HG03469 (cell line): ENCODE results near the gene ZNF579.
"Not testable (repeated sequence)": the region's sequence is repeated elsewhere in the genome, so short reads cannot be mapped to it uniquely, and the experiment has no call there.

ENCODE experiments used
- ATAC-seq: cut with Tn5 transposase; IDR thresholded peaks from one replicate; pipeline ENCODE4 v1.9.1; 2021; ENCODE audit warnings: mild to moderate bottlenecking, moderate library complexity, moderate number of reproducible peaks; ENCODE audit not compliant: unreplicated experiment

ZNF579 gene

DNA sequence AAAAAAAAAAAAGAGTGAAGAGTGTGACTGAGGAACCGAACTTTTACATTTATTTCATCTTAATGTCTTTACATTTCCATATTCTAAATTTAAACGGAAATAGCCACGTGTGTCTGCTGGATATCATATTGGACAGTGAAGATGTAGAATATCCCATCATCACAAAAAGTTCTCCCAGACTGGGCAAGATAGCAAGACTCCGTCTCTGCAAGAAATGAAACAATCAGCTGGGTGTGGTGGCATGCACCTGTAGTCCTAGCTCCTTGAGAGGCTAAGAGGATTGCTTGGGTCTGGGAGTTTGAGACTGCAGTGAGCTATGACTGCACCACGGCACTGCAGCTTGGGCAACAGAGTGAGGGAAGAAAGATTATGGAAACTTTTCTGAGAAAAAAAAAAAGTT is 3.9 kb downstream of the ZNF579 start:
- ATAC-seq, result no peak

DNA sequence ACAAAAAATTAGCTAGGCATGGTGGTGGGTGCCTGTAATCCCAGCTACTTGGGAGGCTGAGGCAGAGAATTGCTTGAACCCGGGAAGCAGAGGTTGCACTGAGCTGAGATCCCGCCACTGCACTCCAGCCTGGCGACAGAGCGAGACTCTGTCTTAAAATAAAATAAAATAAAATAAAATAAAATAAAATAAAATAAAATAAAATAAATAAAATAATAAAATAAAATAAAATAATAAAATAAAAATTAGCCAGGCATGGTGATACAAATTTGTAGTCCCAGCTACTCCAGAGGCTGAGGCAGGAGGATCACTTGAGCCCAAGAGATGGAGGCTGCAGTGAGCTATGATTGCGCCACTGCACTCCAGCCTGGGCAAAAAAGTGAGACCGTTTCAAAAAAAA is 6.7 kb downstream of the ZNF579 start:
- ATAC-seq, result not testable (repeated sequence)

DNA sequence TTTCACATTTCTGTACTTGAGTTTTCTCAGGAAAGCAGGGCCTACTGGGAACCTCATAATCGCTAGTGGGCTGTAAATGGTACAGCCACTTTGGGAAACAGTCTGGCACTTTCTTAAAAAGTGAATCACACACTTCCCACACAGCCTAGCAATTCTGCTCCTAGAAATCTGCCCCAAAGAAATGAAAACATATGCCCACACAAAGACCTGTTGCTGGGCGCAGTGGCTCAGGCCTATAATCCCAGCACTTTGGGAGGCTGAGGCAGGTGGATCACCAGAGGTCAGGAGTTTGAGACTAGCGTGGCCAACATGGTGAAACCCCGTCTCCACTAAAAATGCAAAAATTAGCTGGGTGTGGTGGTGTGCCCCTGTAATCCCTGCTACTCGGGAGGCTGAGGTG is 11.2 kb downstream of the ZNF579 start:
- ATAC-seq, result not testable (repeated sequence)

DNA sequence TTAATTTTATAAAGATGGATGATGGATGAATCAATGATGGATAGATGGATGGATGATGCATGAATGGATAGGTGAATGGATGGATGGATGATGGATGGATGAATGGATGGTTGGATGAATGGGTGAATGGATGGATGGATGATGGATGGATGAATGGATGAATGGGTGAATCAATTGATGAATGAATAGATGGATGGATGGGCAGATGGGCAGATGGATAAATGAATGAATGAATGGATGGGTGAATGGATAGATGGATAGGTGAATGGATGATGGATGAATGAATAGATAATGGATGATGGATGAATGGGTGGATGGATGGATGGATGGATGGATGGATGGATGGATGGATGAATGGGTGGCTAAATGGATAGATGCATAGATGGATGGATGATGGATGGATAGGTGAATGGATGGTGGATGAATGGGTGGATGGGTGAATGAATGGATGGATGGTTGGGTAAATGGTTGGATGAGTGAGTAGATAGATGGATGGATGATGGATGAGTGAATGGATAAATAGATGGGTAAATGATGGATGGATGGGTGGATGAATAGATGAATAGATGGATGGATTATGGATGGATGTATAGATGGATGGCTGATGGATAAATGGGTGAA is 12.8 kb downstream of the ZNF579 start:
- no peak for ATAC-seq

DNA sequence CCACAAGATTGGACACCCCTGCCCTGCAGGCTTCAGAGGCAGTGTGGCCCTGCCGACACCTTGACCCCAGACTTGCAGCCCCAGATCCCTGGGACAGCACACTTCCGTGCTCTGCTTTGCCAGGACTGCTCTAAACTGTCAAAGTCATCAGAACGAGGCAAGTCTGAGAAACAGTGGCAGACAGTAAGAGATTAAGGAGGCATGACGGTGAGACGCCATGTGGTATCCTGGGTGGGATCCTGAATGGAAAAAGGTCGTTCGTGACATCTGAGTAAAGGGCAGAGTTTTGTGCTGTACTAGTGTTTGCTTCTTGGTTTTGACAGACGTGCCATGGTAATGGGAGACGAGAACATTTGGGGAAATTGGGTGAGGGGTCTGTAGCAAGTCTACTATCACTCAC is 13.8 kb downstream of the ZNF579 start:
- ATAC-seq, result no peak

DNA sequence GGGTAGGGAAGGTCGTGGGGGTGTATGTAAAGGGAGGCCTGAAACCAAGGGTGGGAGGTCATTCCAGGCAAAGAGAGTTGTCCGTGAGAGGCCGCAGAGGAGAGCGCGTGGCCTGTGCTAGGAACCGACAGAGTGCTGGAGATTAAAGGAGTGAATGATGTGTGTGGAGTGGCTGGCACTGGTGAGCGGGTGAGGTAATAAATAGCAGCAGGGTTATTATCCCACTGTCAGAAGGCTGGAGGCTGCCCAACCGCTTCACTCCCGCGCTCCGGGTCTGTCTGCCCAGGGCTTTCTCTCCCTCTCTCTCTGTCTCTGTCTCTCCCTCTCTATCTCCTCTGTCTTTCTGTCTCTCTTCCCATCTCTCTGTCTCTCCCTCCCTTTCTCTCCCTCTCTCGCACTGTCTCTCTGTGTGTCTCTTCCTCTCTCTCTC is 17.4 kb downstream of the ZNF579 start:
- ATAC-seq, result no peak

DNA sequence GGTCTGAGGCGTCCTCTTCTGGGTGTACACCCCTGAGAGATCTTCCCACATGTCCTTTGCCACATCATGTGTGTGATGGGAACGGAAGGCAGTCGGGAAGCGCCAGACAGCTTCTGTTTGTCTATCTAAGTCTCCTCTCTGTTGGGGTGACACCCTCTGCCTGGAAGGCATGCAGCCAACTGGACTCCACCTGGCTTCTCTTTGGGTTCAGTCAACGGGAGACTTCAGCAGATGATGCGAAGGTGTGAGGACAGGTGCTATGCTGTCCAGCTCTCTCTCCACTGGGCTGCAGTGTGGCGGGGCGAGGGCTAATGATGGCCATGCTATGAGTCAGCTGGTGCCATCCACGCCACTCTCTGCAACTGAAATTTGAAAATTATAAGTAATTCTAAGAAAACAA is 21.0 kb downstream of the ZNF579 start:
- no peak for ATAC-seq

DNA sequence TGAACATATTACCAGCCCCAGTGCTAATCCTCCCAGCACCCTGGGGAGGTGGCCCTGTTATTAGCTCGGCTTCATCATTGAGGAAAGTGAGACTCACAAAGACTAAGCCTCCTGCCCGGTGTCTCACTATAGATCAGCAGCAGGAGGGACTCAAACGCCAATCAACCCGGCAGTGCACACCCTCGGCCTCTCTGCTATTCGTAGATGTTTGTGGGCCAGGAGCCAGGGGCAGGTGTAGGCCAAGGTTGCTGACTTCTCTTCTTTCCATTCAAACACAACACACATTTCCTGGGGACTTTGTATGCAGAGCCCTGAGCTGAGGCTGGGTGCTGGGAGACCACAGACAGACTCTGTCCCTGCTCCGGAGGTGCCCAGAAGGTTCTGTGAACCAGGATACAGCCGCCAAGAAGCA is 25.9 kb downstream of the ZNF579 start:
- no peak for ATAC-seq

DNA sequence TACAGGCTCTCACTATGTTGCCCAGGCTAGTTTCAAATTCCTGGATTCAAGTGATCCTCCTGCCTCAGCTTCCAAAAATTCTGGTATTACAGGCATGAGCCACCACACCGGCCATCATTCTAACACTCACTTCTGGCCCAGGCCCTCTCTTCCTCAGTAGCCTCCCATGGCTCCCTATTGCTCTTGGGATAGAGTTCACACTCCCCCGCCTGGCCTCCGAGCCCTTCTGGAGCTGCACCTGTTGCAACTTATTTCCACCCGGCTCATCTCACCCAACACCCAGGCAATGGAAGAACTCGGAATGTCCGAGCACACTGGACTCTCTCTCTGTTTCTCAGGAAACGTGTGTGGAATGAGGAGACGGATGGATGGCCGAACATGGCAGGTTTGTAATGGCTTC is 26.3 kb downstream of the ZNF579 start:
- no peak for ATAC-seq

DNA sequence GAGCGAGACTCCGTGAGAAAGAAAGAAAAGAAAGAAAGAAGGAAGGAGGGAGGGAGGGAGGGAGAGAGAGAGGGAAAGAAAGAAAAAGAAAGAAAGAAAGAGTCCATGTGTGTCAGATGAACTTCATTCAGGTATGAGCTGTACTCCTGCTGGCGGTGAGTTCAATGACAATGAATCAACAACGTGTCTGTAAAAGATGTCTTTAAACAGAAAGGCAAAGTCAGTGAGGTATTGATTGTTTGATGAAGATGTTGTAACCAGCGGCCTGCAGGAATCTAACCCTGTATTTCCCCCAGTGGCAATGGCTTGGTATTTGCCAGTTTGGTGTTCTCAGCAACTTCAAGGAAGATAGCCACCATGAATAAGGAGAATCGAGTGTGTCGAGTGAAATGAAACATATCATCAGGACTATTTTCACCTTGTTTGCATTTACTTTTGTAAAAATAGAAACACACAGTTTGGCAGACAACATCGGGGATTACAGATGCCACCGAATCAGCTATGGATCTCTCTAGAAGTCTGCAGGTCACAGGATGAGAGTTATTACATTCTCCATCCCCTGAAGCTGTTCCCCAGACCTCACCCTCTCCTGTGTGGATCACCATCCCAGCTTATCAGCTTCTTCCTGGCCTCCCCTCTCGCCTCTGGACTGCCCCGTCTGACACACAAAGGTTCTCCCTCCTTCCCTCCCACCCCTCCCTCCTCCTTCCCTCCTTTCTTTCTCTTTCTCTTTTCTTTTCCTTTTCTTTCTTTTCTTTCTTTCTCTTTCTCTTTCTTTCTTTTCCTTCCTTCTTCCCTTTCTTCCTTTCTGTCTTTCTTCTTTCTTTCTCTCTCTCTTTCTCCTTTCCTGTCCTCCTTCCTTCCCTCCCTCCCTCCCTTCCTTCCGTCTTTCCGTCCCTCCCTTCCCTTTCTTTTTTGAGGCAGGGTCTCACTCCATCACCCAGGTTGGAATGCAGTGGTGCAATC is 27.1 kb downstream of the ZNF579 start:
- no peak for ATAC-seq

DNA sequence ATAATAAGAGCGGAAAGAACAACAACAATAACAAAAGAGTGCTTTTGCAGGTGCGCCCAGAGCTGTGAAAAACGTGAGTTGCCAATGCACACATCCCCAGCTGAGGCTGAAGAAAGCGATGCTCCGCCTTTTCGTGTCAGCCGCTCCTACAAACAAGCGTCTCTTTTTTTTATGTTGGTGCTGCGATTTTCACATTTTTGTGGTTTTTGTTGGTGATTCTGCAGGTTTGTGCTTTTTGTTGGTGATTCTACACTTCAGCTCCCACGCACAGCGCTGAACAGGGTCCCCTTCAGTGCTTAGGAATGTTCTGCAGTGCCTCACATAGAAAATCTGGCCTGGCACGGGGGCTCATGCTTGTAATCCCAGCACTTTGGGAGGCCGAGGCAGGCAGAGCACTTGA is 28.0 kb downstream of the ZNF579 start:
- ATAC-seq, result no peak

DNA sequence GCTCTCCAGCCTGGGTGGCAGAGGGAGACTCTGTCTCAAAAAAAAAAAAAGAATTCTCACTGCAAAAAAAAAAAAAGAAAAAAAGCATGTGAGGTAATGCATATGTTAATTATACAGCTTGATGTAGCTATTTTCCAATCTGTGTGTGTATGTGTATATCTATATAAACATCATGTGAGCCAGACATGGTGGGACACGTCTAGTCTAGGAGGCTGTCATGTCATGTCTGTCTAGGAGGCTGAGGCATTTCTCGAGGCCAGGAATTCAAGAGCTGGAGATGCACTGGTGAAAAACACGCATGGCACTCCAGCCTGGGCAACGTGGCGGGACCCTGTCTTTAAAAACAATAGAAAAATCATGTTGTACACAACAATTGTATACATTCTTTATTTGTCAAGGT is 28.4 kb downstream of the ZNF579 start:
- ATAC-seq, result no peak

DNA sequence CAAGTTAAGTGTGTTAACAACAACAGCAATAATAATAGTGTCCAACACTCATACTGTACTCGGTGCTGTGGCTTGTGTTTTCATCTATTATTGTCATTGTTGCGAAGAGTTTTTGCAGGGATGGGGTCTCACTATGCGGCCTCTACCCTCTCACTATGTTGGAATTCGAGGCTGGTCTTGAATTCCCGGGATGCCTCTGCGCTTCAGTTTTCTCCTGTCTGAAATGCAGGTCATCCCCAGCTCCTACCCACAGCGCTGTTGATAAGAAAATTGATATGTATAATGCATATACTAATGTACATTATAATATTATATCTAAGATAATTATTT is 30.4 kb downstream of the ZNF579 start:
- no peak for ATAC-seq

DNA sequence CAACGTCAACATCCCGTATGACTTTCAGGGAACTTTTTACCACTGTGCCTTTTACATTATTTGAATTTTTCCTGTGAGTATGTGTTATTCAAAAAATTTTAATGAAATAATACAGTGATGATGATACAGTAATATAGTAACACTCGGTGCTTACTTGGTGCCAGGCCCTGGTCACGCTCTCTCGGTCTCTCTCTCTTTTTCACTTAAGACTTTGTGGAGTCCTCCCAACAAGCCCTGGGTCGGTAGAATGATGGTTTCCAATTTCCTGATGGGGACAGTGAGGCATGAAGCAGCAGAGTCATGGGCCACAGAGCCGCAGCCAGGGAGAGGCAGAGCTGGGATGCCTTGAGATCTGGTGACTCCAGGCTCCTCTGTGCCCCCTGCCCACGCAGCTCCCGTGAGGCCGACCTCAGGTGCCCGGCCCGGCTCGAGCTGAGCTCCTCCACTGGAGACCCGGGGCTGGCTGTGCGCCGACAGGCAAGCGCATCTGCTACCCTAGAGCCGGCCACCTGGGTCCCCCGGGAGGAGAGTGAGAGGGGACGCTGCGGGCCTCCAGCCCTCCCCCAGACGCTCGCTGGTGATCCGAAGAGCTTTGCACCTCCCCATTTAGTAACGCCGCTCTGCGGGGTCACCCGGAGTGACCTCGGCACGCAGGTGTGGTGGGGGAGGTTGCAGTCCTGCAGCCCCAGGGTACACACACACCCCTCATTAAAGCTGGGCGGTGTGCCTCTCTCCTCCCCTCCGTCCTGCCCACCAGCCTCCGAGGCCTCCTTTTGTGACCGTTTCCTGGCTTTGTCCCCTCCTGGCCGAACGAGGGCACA is 30.9 kb downstream of the ZNF579 start:
- ATAC-seq, result no peak

DNA sequence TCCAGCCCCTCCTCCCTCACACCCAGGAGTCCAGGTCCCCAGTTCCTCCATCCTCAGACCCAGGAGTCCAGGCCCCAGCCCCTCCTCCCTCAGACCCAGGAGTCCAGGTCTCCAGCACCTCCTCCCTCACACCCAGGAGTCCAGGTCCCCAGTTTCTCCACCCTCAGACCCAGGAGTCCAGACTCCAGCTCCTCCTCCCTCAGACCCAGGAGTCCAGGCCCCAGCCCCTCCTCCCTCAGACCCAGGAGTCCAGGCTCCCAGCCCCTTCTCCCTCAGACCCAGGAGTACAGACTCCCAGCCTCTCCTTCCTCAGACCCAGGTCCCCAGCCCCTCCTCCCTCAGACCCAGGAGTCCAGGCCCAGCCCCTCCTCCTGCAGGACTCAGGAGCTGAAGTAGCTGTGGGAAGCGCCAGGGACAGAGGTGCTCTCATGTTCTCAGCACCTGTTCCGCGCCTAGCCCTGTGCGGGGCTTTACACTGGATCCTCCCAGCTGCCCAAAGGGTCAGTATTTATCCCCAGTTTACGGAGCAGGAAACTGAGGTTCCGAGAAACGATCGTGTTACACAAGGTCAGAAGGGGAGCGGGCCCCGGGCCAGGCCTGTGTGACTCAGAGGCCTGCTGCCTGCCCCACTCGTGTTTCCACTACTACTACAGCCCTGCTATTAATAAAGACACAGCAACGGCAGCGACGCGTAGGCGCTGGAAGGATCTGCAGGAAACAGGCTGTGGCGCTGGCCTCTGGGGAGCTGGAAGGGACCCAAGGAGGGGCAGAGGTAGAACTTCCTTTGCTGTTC is 33.6 kb downstream of the ZNF579 start:
- no peak for ATAC-seq

DNA sequence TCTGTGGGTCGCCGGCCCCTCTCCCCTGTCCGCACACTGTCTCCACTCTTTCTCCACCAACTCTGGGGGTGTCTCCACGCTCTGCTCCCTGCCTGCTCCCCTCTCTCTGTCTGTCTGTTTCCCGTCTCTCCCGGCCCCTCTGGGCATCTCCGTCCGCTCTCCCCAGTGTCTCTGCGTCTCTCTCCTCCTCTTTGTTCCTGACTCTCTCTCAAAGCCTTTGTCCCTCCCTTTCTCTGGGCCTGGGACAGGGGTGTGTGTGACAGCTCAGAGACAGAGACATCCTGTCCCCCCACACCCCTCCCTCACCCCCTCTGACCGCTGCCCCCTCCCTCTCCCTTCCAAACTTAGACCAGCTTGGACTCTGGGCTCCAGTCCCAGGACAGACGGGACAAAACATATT is 34.6 kb downstream of the ZNF579 start:
- no peak for ATAC-seq

DNA sequence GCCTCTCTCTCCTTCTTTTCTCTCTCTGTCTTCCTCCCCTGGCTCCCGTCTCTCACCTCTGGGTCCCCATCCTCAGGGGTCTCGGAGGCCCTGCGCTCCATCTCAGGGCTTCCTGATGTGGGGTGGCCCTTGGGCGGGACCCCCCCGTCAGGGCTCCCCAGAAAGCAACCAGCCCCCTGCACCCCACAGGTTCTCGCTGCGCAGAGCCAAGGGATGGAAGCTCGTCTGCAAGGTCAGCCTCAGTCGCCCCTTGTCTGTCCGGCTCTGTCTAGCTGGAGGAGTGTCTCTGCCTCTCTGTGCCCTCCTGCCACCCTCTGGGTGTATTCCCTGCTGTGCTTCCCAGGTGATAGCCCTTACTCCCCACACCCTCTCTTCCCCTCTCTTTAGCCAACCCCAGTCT is 35.2 kb downstream of the ZNF579 start, which contains the start of gene SBK3:
Gene SBK3 (minus strand): TSS at position 101 of the 400 bp plus-strand sequence. CDS start 0 bp downstream, at position 101.
- ATAC-seq, result no peak

DNA sequence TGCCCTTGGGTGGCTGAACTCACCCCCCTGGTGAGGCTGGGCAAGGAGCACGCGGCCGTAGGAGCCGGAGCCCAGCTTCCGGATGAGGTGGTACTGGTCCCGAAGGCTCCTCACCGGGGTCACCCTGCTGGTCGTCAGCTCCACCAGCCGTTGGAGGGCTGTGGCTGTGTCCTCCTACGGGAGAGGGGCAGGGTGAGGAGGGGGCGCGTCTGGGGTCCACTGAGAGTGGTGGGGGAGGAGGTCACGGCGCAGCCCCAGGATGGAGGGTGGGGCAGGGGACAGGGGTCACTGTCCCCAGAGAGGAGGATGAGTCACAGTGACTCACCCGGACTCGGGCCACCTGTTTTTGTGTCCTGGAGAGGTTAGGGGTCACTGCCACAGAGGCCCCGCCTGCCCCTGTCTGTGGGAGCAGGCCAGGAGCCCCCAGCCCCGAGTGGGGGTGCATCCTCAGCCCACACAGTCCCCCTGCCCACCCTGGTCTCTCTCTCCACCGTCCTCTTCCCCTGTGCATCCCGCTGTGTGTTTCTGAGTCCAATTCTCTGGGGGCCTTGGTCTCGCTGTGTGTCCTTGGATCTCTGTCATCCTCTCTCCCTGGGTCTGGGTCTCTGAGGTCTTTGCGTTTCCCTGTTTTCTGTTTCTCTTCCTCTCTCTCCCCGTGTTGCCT is 35.7 kb downstream of the ZNF579 start:
- ATAC-seq, result no peak

DNA sequence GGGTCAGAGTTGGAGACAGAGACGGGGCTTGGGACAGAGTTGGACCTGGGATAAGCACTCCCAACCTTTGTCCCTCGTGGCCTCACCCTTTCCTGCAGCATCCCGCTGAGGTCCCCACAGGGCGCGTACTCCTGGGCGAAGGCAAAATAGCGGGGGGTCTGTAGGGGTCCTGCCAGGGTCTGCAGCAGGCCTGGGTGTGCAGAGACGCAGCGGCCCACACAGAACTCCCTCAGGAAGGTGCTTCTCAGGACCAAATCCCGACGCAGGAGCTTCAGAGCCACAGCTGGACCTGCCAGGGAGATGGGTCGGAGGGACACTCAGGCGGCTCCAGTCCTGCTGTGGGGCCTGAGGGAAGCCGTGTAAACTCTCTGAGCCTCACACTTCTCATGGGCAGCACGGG is 36.6 kb downstream of the ZNF579 start:
- no peak for ATAC-seq

DNA sequence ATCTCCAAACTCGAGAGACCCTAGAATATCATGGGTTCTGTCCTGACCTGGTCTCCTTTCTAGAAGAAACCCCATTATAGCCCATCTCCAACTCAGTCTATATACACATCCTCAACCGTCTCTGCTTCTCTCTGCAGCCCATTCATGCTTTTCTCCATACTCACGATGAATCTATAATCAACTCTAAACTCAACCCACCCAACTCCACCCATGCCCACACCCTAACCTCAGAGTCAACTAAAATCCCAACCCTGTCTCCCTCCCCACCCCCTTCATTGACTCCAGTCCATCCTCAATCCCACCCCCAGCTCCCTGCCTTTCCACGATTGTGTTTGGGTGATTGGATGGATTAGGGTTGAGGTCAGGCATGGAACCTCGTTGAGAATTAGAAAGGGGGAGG is 37.1 kb downstream of the ZNF579 start:
- no peak for ATAC-seq
